Transverse colon (tissue), 4 donors: ENCODE data around the gene LRP10.

Experiments used
- CTCF ChIP-seq, 5 experiments: fragments of 200-600 bp in 3 of 5; fragments of 450-650 bp in 2 of 5; sonication (generic) in 3 of 5; IDR thresholded peaks; 1 replicate in 2 of 5; 2 replicates in 3 of 5; pipeline ENCODE4 v1.5.1; 2016 to 2017; ENCODE audit warnings: antibody characterized with exemption in 5 of 5, inconsistent platforms in 3 of 5, mild to moderate bottlenecking in 2 of 5, moderate library complexity in 1 of 5
- EP300 ChIP-seq: sonication (generic); formaldehyde crosslinking; IDR thresholded peaks from one replicate; pipeline ENCODE4 v1.6.1; 2017; ENCODE audit warnings: antibody characterized with exemption, low read depth
- POLR2A ChIP-seq: fragments of 450-650 bp; IDR thresholded peaks from one replicate; pipeline ENCODE4 v1.6.1; 2016; ENCODE audit warnings: antibody characterized with exemption, mild to moderate bottlenecking, moderate library complexity
- POLR2AphosphoS5 ChIP-seq, 3 donors: sonication (generic); formaldehyde crosslinking; IDR thresholded peaks; one replicate each; pipeline ENCODE4 v1.6.1; 2016; ENCODE audit warnings: antibody characterized with exemption in 3 of 3

- TF ChIP-seq EP300 (no peak), POLR2AphosphoS5 (IDR thresholded peaks at IDR 0.05) (no peak), CTCF (IDR thresholded peaks at IDR 0.05) (no peak), POLR2A (no peak)
Measured at GRCh38 chr14:22897357-22897756, 25.8 kb downstream of the LRP10 start.
